Measurements from ENCODE around the gene TSC22D4.

The TSC22D4 gene

GRCh38 chr7:100432621-100433275 lies 46.3 kb downstream of the TSC22D4 start:
- no peak overlapping the region for H3K4me3 ChIP-seq (ENCODE audit: low read depth, low read length)
- no peak for DNase-seq (ENCODE audit: low read depth)

- H3K4me3 ChIP-seq (ENCODE audit: low read depth, low read length): no peak overlapping the region
- DNase-seq (ENCODE audit: low read depth): no peak
Observed at GRCh38 chr7:100432053-100432452, 47.0 kb downstream of the TSC22D4 start.

GRCh38 chr7:100431286-100431735 lies 47.7 kb downstream of the TSC22D4 start:
- H3K4me3 ChIP-seq (ENCODE audit: low read depth, low read length): peak overlapping the region; percentile 80
- DNase-seq (ENCODE audit: low read depth): no peak

- no peak for DNase-seq (ENCODE audit: low read depth)
- peak overlapping the region; percentile 80 for H3K4me3 ChIP-seq (ENCODE audit: low read depth, low read length)
Observed at GRCh38 chr7:100430493-100431285, 48.3 kb downstream of the TSC22D4 start.

GRCh38 chr7:100429637-100430492 lies 49.1 kb downstream of the TSC22D4 start, which contains the start of gene MEPCE:
Gene MEPCE, plus strand, starts transcription at chr7:100429831. Its CDS starts 188 bp downstream, at chr7:100430019.
- H3K4me3 ChIP-seq (ENCODE audit: low read depth, low read length): peak within 1 kb of the TSS; percentile 80
- DNase-seq (ENCODE audit: low read depth): peak; percentile 88

- peak; percentile 99 for DNase-seq (ENCODE audit: low read depth)
- H3K4me3 ChIP-seq (ENCODE audit: low read depth, low read length): peak overlapping the region; percentile 80
Observed at GRCh38 chr7:100428967-100429636, 49.9 kb downstream of the TSC22D4 start.

GRCh38 chr7:100428199-100428966 lies 50.6 kb downstream of the TSC22D4 start, which contains the start of gene ZCWPW1:
Gene ZCWPW1, minus strand, starts transcription at chr7:100428703. Its CDS starts 8,054 bp downstream, at chr7:100420649.
- H3K4me3 ChIP-seq (ENCODE audit: low read depth, low read length): peak within 1 kb of the TSS; percentile 80
- DNase-seq (ENCODE audit: low read depth): peak; percentile 87

- H3K4me3 ChIP-seq (ENCODE audit: low read depth, low read length): peak overlapping the region; percentile 80
- DNase-seq (ENCODE audit: low read depth): no peak
Observed at GRCh38 chr7:100427762-100428198, 51.2 kb downstream of the TSC22D4 start.

GRCh38 chr7:100426516-100426915 lies 52.5 kb downstream of the TSC22D4 start:
- DNase-seq (ENCODE audit: low read depth): no peak
- no peak overlapping the region for H3K4me3 ChIP-seq (ENCODE audit: low read depth, low read length)

- DNase-seq (ENCODE audit: low read depth): no peak
- no peak overlapping the region for H3K4me3 ChIP-seq (ENCODE audit: low read depth, low read length)
Observed at GRCh38 chr7:100425347-100425746, 53.7 kb downstream of the TSC22D4 start.

GRCh38 chr7:100423315-100423714 lies 55.7 kb downstream of the TSC22D4 start:
- no peak for DNase-seq (ENCODE audit: low read depth)
- no peak overlapping the region for H3K4me3 ChIP-seq (ENCODE audit: low read depth, low read length)

GRCh38 chr7:100419660-100420226 lies 59.3 kb downstream of the TSC22D4 start:
- H3K4me3 ChIP-seq (ENCODE audit: low read depth, low read length): no peak overlapping the region
- no peak for DNase-seq (ENCODE audit: low read depth)

- no peak for DNase-seq (ENCODE audit: low read depth)
- no peak overlapping the region for H3K4me3 ChIP-seq (ENCODE audit: low read depth, low read length)
Observed at GRCh38 chr7:100418930-100419659, 59.9 kb downstream of the TSC22D4 start.
